Stimulated activated CD4-positive, alpha-beta T cell treated with anti-CD3 and anti-CD28 coated beads, Interleukin-4, amount 100 ng/mL, for 4 hours (primary cell): ENCODE results near the gene NTHL1.

Experiments used
- DNase-seq, 2 experiments: peaks; one replicate each; pipeline ENCODE4 v3.0.0-alpha.2; 2020

NTHL1 gene

GRCh38 chr16:2083876-2084780 lies 36.5 kb upstream of the NTHL1 start:
- no peak for DNase-seq

GRCh38 chr16:2083409-2083808 lies 35.8 kb upstream of the NTHL1 start:
- no peak for DNase-seq

- DNase-seq = no peak
Observed at GRCh38 chr16:2082983-2083364, 35.3 kb upstream of the NTHL1 start.

DNA sequence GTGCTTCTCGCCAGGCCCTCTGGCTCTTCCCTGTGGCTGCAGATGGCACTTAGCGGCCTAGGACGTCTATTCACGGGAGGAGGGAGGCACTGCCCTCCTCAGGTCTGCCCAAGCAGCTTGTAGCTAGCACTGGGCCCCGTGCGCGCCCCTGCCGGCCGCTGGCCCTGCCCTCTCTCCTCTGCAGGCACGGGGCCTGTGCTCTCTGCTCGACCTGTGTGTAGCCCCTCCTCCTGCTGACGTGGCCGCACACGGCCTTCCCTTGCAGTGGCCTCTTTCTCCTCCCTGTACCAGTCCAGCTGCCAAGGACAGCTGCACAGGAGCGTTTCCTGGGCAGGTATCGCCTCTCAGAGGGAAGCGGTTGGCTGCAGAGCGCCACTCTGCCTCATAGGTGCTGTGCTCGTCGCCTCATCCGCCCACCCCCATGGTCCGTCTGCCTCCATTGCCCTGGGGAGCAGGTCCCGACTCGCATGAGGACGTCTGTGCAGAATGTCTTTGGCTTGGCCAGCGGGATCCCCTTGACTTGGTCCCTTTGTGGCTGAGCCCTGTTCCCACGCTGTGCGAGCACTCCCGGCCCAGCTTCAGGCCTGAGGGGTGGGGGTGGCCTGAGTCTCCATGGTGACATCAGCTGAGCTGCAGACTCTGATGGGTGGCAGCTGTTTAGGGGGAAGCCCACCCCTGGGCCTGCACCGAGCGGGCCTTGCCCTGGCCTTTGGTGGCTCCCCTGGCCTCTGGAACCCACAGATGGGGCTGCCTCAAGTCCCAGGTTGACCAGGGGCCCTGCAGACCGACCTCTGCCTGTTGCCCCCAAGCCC lies 34.7 kb upstream of the NTHL1 start:
- no peak for DNase-seq

DNA sequence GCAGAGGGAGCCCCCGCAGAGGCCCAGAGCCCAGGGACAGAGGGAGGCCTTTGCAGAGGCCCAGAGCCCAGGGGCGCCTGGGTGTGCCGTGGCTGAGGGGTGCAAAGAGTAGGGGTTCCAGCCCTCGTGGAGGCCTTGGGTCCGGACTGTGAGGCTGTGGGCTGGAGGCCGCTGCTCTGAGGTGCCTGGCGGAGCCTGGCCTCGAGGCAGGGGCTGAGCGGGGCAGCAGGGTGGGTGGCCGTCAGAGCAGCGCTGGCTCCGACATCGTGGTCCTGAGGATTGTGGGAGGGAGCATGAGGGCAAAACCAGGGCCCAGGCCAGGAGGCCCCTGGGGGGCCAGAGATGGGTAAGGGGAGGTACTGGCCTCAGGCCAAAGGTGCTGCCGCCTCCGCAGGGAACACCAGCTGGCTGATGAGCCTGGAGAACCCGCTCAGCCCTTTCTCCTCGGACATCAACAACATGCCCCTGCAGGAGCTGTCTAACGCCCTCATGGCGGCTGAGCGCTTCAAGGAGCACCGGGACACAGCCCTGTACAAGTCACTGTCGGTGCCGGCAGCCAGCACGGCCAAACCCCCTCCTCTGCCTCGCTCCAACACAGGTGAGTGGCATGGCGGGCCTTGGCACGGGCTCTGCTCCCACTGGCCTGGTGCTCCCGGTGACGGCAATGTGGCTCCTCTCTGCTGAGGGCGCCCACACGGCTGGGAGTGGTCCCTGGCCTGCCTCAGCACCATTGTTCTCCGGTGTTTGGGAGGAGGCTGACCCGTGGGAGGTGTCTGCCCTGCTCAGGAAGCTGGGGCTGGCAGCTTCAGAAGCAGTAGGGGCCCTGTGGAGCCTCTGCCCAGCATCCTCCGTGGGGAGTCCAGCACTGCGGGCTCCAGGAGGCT lies 33.8 kb upstream of the NTHL1 start:
- DNase-seq = no peak

DNA sequence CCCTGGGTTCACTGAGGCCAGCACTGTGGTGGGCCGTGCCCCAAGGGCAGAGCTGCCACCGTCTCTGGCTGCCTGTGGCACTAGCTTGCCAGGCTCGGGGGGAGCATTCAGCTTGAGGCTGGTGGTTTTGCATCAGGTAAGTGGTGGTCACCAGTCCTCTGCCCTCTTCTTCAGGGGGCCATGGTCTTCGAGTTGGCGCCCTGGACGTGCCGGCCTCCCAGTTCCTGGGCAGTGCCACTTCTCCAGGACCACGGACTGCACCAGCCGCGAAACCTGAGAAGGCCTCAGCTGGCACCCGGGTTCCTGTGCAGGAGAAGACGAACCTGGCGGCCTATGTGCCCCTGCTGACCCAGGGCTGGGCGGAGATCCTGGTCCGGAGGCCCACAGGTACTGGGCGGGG lies 32.4 kb upstream of the NTHL1 start:
- no peak for DNase-seq

- no peak for DNase-seq
Observed at GRCh38 chr16:2079311-2079800, 31.7 kb upstream of the NTHL1 start.

- DNase-seq = no peak
Observed at GRCh38 chr16:2078691-2079090, 31.1 kb upstream of the NTHL1 start.

- DNase-seq = no peak
Observed at GRCh38 chr16:2078096-2078495, 30.5 kb upstream of the NTHL1 start.

- no peak for DNase-seq
Observed at GRCh38 chr16:2077696-2078095, 30.1 kb upstream of the NTHL1 start.

DNA sequence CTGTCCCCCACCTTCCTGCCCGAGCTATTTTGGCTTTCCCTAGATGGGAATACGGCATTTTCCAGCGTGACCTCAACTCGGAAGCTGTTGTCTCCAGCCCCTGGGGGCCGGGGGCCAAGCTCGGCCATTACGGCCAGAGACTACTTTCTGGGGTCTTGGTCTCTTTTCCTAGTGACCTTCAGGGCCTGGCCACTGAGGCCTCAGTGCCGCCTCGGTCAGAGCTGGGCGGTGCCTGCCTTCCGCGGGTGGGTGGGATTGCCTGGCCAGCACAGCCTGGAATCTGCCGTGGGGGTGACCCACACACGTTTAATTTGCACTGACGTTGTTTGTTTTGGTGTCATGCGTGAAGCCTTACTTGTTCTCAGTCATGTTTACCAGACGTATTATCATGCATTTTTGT lies 29.4 kb upstream of the NTHL1 start:
- DNase-seq = no peak

DNA sequence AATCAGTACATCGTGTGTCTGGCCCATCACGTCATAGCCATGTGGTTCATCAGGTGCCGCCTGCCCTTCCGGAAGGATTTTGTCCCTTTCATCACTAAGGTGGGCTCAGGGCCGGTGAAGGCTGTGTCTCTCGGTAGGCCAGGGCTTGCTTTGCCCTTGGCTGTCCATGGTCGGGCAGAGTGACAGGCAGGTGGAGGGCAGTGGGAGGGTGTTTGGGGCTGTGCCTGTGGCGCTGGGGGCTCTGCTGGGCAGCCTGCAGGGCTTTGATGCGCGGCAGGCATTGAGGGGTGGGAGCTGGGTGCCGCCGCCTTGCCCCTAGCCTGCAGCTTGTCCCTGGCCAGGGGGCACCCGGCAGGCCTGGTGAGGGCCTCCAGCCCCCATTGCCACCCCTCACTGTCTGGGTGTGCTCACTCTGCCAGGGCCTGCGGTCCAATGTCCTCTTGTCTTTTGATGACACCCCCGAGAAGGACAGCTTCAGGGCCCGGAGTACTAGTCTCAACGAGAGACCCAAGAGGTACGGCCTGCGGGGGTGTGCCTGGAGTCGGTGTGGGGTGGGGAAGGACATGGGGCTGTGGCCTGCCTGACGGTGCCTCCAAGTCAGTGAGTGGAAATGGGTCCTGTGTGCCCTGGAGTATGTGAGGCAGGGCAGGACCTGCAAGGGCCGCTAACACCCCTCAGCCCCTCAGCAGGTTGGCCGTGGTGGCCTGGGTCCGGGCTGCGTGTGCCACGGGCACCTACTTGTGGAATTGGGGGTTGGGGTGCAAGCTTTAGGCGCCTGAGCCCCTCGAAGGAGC lies 28.6 kb upstream of the NTHL1 start:
- DNase-seq = no peak

- DNase-seq = no peak
Observed at GRCh38 chr16:2075631-2076030, 28.0 kb upstream of the NTHL1 start.

- no peak for DNase-seq
Observed at GRCh38 chr16:2074071-2074470, 26.4 kb upstream of the NTHL1 start.

GRCh38 chr16:2072926-2073325 lies 25.3 kb upstream of the NTHL1 start:
- DNase-seq = no peak

DNA sequence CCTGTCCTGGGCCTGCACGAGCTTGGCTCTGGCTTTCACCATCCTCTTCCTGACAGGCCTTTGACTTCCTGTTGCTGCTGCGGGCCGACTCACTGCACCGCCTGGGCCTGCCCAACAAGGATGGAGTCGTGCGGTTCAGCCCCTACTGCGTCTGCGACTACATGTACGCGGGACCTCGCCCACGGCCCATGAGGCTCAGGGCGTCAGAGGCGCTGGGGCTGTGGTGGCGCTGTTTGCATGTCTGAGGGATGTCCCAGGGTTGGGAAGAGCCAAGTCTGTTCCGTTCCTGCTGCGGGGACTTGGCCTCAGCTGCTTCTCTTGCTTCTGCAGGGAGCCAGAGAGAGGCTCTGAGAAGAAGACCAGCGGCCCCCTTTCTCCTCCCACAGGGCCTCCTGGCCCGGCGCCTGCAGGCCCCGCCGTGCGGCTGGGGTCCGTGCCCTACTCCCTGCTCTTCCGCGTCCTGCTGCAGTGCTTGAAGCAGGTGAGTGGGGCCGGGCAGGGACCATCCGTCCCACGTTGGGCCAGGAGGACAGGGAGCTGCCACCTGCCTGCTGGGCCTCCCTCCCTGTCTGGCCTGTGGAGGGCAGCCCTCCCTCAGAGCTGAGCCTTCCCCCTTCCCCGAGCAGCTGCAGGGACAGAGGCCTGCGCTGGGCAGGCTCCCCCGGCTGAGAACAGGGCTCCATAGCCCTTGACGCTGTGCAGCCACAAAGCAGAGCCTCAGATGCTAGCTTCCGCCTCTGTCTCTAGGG lies 24.0 kb upstream of the NTHL1 start:
- no peak for DNase-seq

GRCh38 chr16:2070576-2071453 lies 23.2 kb upstream of the NTHL1 start:
- DNase-seq = no peak

DNA sequence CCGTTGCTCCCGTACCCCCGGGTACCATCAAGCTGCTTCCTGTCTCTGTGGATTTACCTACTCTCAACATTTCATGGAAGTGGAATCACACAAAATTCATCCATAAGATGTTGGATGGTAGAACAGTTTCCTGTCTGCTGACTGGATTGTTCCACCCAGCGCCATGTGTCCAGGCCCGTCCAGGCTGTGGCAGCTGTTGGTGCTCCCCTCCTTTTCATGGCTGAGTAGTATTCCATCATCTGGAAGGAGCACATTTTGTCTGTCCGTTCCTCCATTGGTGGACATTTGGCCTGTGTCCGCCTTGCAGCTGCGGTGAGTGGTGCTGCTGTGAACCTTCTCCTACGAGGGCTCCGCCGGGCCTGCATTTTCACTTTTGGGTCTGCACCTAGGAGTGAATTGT lies 18.5 kb upstream of the NTHL1 start:
- DNase-seq = no peak

GRCh38 chr16:2064368-2064945 lies 16.8 kb upstream of the NTHL1 start:
- no peak for DNase-seq

DNA sequence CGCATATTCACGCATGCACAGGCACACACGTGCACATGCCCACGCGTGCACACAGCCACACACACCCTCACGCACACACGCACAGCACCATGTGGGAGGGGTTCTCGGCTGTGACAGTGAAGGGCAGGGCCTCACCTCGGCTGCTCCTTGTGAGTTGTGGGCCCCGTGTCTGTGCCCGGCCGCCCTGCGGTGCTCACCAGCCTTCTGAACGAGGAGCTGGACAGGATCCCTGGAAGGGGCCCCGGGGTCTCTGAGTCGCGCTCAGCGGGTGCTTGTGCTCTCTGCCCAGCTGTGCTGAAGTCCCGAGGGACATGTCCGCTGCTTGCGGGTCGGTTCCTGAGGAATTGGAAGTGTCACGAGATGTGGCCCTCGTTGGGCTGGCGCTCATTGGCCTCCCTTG lies 16.2 kb upstream of the NTHL1 start:
- no peak for DNase-seq
